IMR-90 (cell line): ENCODE results near the gene NRCAM. TPM values are rescaled to one million over a fixed set of nuclear protein-coding genes. Genes with fewer than 3 reads are reported as not detected.
A peak's percentile ranks its signal among the peaks of the same experiment; 100 is the strongest.

Experiments used
- ATAC-seq: fragments of 200-7000 bp; cut with Tn5 transposase; 2 replicates; pipeline ENCODE4 v1.9.1; 2020; ENCODE audit warnings: low read depth, mild to moderate bottlenecking, moderate library complexity
- BruUV-seq: library from RNA; stranded (reverse); fragments of 400-500 nt; replicated peaks from 2 replicates; lab custom pipeline; 2021; lab: Mats Ljungman, UMichigan
- CTCF ChIA-PET: fragments of 300-600 bp; formaldehyde crosslinking; extraction: SDS; loops from one replicate; lab custom pipeline; 2021; ENCODE audit warnings: antibody characterized with exemption; lab: Yijun Ruan, JAX
- POLR2A ChIA-PET: fragments of 300-600 bp; sonication (Branson Sonifier 250); formaldehyde crosslinking; loops from one replicate; lab custom pipeline; 2022; ENCODE audit warnings: antibody characterized with exemption; ENCODE audit not compliant: unreplicated experiment; lab: Charles Lee
- DNase-seq: peaks from one replicate; pipeline ENCODE4 v3.0.0; 2013
- H2AFZ ChIP-seq: replicated peaks from 2 replicates; pipeline ENCODE3; 2013; ENCODE audit warnings: low read length, mild to moderate bottlenecking; ENCODE audit not compliant: poor library complexity
- H2AK5ac ChIP-seq: 2 replicates; pipeline ENCODE4 v1.6.1; 2013; ENCODE audit warnings: low read depth, low read length, inconsistent platforms
- H2AK9ac ChIP-seq: replicated peaks from 2 replicates; pipeline ENCODE3; 2013; ENCODE audit warnings: mild to moderate bottlenecking, low read depth, low read length, moderate library complexity; ENCODE audit not compliant: poor library complexity
- H2BK120ac ChIP-seq: 2 replicates; pipeline ENCODE4 v1.6.1; 2013; ENCODE audit warnings: low read depth, low read length, inconsistent platforms
- H2BK15ac ChIP-seq: 3 replicates; pipeline ENCODE4 v1.6.1; 2013; ENCODE audit warnings: low read depth, low read length, inconsistent platforms
- H2BK20ac ChIP-seq: 2 replicates; pipeline ENCODE4 v1.6.1; 2013; ENCODE audit warnings: low read depth, mild to moderate bottlenecking, inconsistent platforms, low read length, moderate library complexity
- H2BK5ac ChIP-seq: 2 replicates; pipeline ENCODE4 v1.6.1; 2013; ENCODE audit warnings: mild to moderate bottlenecking, low read depth, low read length, inconsistent platforms; ENCODE audit not compliant: poor library complexity, severe bottlenecking
- H3K14ac ChIP-seq: replicated peaks from 2 replicates; pipeline ENCODE4 v1.6.1; 2013; ENCODE audit warnings: low read depth, low read length, inconsistent platforms
- H3K18ac ChIP-seq: 2 replicates; pipeline ENCODE4 v1.6.1; 2013; ENCODE audit warnings: low read depth, low read length, control low read depth
- H3K23ac ChIP-seq: 2 replicates; pipeline ENCODE4 v1.6.1; 2013; ENCODE audit warnings: low read depth, low read length, inconsistent platforms
- H3K27ac ChIP-seq: 2 replicates; pipeline ENCODE4 v1.5.1; 2013; ENCODE audit warnings: mild to moderate bottlenecking, control low read depth, low read length; ENCODE audit not compliant: insufficient read depth
- H3K27me3 ChIP-seq: 2 replicates; pipeline ENCODE4 v1.6.1; 2013; ENCODE audit warnings: low read length; ENCODE audit not compliant: control insufficient read depth, insufficient read depth
- H3K36me3 ChIP-seq: 2 replicates; pipeline ENCODE4 v1.6.1; 2013; ENCODE audit warnings: low read length, mixed read lengths; ENCODE audit not compliant: control insufficient read depth, insufficient read depth
- H3K4ac ChIP-seq: 2 replicates; pipeline ENCODE4 v1.6.1; 2013; ENCODE audit warnings: low read depth, low read length, inconsistent platforms
- H3K4me1 ChIP-seq: 2 replicates; pipeline ENCODE4 v1.6.1; 2013; ENCODE audit warnings: low read length, mixed read lengths; ENCODE audit not compliant: control insufficient read depth, insufficient read depth
- H3K4me2 ChIP-seq: 2 replicates; pipeline ENCODE4 v1.6.1; 2013; ENCODE audit warnings: low read depth, mild to moderate bottlenecking, control low read depth, low read length, moderate library complexity
- H3K4me3 ChIP-seq: 2 replicates; pipeline ENCODE4 v1.5.1; 2013; ENCODE audit warnings: low read depth, mild to moderate bottlenecking, control low read depth, low read length, moderate library complexity; ENCODE audit not compliant: insufficient read depth
- H3K56ac ChIP-seq: 2 replicates; pipeline ENCODE4 v1.6.1; 2013; ENCODE audit warnings: low read length, inconsistent platforms; ENCODE audit not compliant: insufficient read depth; ENCODE audit errors: extremely low read depth
- H3K79me1 ChIP-seq, 2 experiments: 2 replicates each; pipeline ENCODE4 v1.6.1; 2013; ENCODE audit warnings: low read length in 2 of 2, inconsistent platforms in 1 of 2, low read depth in 1 of 2
- H3K9ac ChIP-seq: 2 replicates; pipeline ENCODE4 v1.6.1; 2013; ENCODE audit warnings: low read depth, low read length, control low read depth
- H3K9me1 ChIP-seq: 2 replicates; pipeline ENCODE4 v1.6.1; 2013; ENCODE audit warnings: low read length, inconsistent platforms; ENCODE audit not compliant: insufficient read depth
- H3K9me3 ChIP-seq: 2 replicates; pipeline ENCODE4 v1.6.1; 2013; ENCODE audit warnings: low read length; ENCODE audit not compliant: control insufficient read depth, insufficient read depth
- H4K20me1 ChIP-seq: 2 replicates; pipeline ENCODE4 v1.6.1; 2013; ENCODE audit warnings: low read length, inconsistent platforms; ENCODE audit not compliant: insufficient read depth
- H4K5ac ChIP-seq: 2 replicates; pipeline ENCODE4 v1.6.1; 2013; ENCODE audit warnings: mild to moderate bottlenecking, low read depth, low read length, control low read depth
- H4K8ac ChIP-seq, 2 experiments: 2 replicates each; pipeline ENCODE4 v1.6.1; 2013; ENCODE audit warnings: low read depth in 2 of 2, low read length in 2 of 2, control low read depth in 1 of 2, inconsistent platforms in 1 of 2
- H4K91ac ChIP-seq: 2 replicates; pipeline ENCODE4 v1.6.1; 2013; ENCODE audit warnings: low read depth, low read length, inconsistent platforms; ENCODE audit not compliant: insufficient read depth
- CEBPB ChIP-seq: IDR thresholded peaks from 2 replicates; pipeline ENCODE4 v1.6.1; 2012; ENCODE audit warnings: low read depth, low read length, improper control_type of control experiment
- NFE2L2 ChIP-seq: fragments of 150-350 bp; IDR thresholded peaks from 2 replicates; pipeline ENCODE4 v1.6.1; 2016; ENCODE audit warnings: low read depth, mild to moderate bottlenecking, low read length
- WGBS, 2 experiments: methylation state at CpG; one replicate each; pipeline versions ENCODE4 v1.1.5 to v1.1.7; 2013; ENCODE audit warnings: missing lambda C conversion rate in 2 of 2; ENCODE audit not compliant: insufficient read length in 1 of 2; ENCODE audit errors: extremely low coverage in 2 of 2; 5-methylcytosine and 5-hydroxymethylcytosine counted together
- dilution Hi-C: fragments of 300-500 bp; cut with HindIII; formaldehyde crosslinking; loops from one replicate; pipeline ENCODE4 v1.14.3; 2018; ENCODE audit warnings: low sequenced_read_pairs; ENCODE audit not compliant: unreplicated experiment
- in situ Hi-C: fragments of 300-500 bp; cut with MboI; formaldehyde crosslinking; loops from 3 replicates; pipeline ENCODE4 v1.14.3; 2019; ENCODE audit warnings: low sequenced_read_pairs, inconsistent platforms, mixed read lengths
- intact Hi-C: fragments of 100-400 bp; cut with micrococcal nuclease; formaldehyde crosslinking; loops from 2 replicates; pipeline ENCODE4 v1.10.0; 2022
- polyA plus RNA-seq, 3 experiments: library from polyadenylated mRNA; depleted of rRNA; stranded (reverse); fragments of >200 nt; gene quantifications; 2 replicates each; pipeline ENCODE4 v1.2.3, GENCODE V29; 2012; ENCODE audit warnings: low replicate concordance in 1 of 3
- total RNA-seq: library from RNA; depleted of rRNA; stranded (reverse); fragments of >200 nt; gene quantifications from 2 replicates; pipeline ENCODE4 v1.2.3, GENCODE V29; 2012

The NRCAM gene
- total and polyA plus RNA-seq, 2 of the 4 experiments (the other 2 are of a cell fraction) = 0.46 to 1.1 TPM

DNA sequence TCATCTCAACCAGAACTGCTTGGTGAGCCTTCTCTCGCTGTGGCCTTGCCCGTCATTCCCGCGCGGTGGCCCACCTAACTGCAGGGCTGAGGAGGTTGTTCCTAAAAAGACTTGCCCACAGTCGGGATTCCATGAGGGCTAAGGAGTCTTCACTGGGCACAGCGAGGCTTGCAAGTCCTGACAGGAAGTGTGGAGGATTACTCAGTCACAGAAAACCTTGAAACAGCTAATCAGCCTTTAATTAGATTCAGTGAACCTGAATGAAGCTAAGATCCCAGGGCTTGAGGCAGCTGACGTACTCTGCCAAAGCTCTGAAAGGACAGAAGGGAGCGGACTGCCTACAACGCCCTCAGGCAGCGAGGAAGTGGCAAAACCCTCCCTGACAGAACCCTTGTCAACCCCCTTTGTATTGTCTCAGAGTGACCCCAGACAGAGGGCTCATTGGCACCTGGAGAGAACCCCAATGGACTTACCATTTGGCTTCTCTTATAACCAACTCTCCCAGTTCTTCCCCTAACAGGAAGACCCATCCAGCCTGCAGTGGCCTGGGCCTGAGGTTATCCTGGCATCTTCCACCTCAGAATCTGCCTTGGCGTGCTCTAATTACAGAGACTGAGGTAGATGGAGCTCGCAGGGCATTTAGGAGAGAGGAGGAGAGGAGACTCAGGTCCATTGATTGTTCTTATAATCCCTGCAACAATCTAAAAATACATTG, 323.5 kb downstream of the NRCAM start:
- Histone ChIP-seq H3K4me2 (no peak overlapping the region), H4K91ac (peak overlapping the region; percentile 8; the same call in 1 of the 2 replicates), H2BK120ac (no peak overlapping the region), H2BK5ac (no peak overlapping the region), H3K56ac (no peak overlapping the region), H3K4ac (no peak overlapping the region; the same call in 1 of the 2 replicates), H3K27me3 (no peaks in the 10 kb centered on the region), H4K20me1 (no peaks in the 10 kb centered on the region), H3K18ac (no peak overlapping the region), H2AFZ (no peak overlapping the region), H2AK9ac (no peak overlapping the region), H4K8ac (no peak overlapping the region), H3K27ac (no peak overlapping the region), H3K14ac (no peak overlapping the region), H2AK5ac (no peak overlapping the region; the same call in 1 of the 2 replicates), H3K23ac (no peak overlapping the region), H3K36me3 (no peaks in the 10 kb centered on the region), H4K5ac (no peak overlapping the region), H2BK20ac (no peak overlapping the region), H3K9me1 (no peaks in the 10 kb centered on the region; the same call in 1 of the 2 replicates), H3K4me1 (peaks cover 4% of the 10 kb centered on the region; the same call in 1 of the 2 replicates), H3K4me3 (no peak overlapping the region), H2BK15ac (no peak overlapping the region; the same call in 2 of the 3 replicates), H3K9ac (no peak overlapping the region), H3K79me1 (no peaks in the 10 kb centered on the region), H3K9me3 (no peaks in the 10 kb centered on the region)
- POLR2A ChIA-PET = no interaction called here
- dilution Hi-C loops (loop anchor here (25.0 kb wide), 1 partner anchor 120 kb away; the partner anchor contains the start of gene LAMB1), intact Hi-C loops (loop anchor here (5.0 kb wide), 1 partner anchor 120 kb away; no protein-coding TSS in a partner anchor), in situ Hi-C loops (loop anchor here (25.0 kb wide), 1 partner anchor 395 kb away; the partner anchor contains the start of gene CBLL1)
- no TSS peak for BruUV-seq
- 80% methylated on average over 1 of the region's 13 CpGs; no CpG with 5 or more reads in 1 of the 2 experiments for WGBS, 2 experiments
- DNase-seq = no peak
- TF ChIP-seq CEBPB (no peak), NFE2L2 (no peak)
- CTCF ChIA-PET = no interaction called here
- ATAC-seq = no peak
